ENCODE data around the gene YARS1.

- no peak for TF ChIP-seq JUN (IDR thresholded peaks at IDR 0.05)
- peak; percentile 27; the same call in 1 of the 3 replicates for TF ChIP-seq CTCF (IDR thresholded peaks at IDR 0.05)
- no peak for TF ChIP-seq POLR2A (IDR thresholded peaks at IDR 0.05; ENCODE audit: low read length)
- TF ChIP-seq HMGXB4 (CRISPR knock-in tag; IDR thresholded peaks at IDR 0.05; ENCODE audit: borderline replicate concordance) = no peak
- TF ChIP-seq CHD2 (IDR thresholded peaks at IDR 0.05; ENCODE audit: low read length, partially characterized antibody) = no peak
- no peak for TF ChIP-seq KDM1A (IDR thresholded peaks at IDR 0.05; ENCODE audit: low read depth)
- TF ChIP-seq EP300 (IDR thresholded peaks at IDR 0.05) = no peak
- no peak for TF ChIP-seq RARB (CRISPR knock-in tag; IDR thresholded peaks at IDR 0.05)
- TF ChIP-seq REST (IDR thresholded peaks at IDR 0.05) = no peak
- no peak for TF ChIP-seq RFX5 (IDR thresholded peaks at IDR 0.05)
- TF ChIP-seq CBX8 (IDR thresholded peaks at IDR 0.05) = no peak
Observed at GRCh38 chr1:32828341-32828740, 11.2 kb upstream of the YARS1 start.

Data from A549 (cell line).